ENCODE measurements around the gene ZFP1.

ZFP1 gene

GRCh38 chr16:75193730-75194444 is 45.6 kb downstream of the ZFP1 start:
- no peak for DNase-seq (ENCODE audit: low read depth)
- no peak for TF ChIP-seq CTCF (IDR thresholded peaks at IDR 0.05; ENCODE audit: low read depth, low read length, missing control alignments)
- H3K4me3 ChIP-seq (ENCODE audit: low read depth, low read length) = no peak overlapping the region
- in situ Hi-C loops (cut with HindIII; ENCODE audit: low sequenced_read_pairs) = no loop called here

- no peak for DNase-seq (ENCODE audit: low read depth)
- no peak overlapping the region for H3K4me3 ChIP-seq (ENCODE audit: low read depth, low read length)
- no peak for TF ChIP-seq CTCF (IDR thresholded peaks at IDR 0.05; ENCODE audit: low read depth, low read length, missing control alignments)
- in situ Hi-C loops (cut with HindIII; ENCODE audit: low sequenced_read_pairs) = loop anchor here (5.0 kb wide), 1 partner anchor 41 kb away; no protein-coding TSS in a partner anchor
These were observed 47.8 kb downstream of the ZFP1 start for GRCh38 chr16:75195811-75196790.

GRCh38 chr16:75196836-75197235 is 48.5 kb downstream of the ZFP1 start:
- no peak overlapping the region for H3K4me3 ChIP-seq (ENCODE audit: low read depth, low read length)
- in situ Hi-C loops (cut with HindIII; ENCODE audit: low sequenced_read_pairs) = loop anchor here (5.0 kb wide), 1 partner anchor 40 kb away; no protein-coding TSS in a partner anchor
- no peak for DNase-seq (ENCODE audit: low read depth)
- TF ChIP-seq CTCF (IDR thresholded peaks at IDR 0.05; ENCODE audit: low read depth, low read length, missing control alignments) = no peak

GRCh38 chr16:75197522-75198134 is 49.3 kb downstream of the ZFP1 start:
- no peak overlapping the region for H3K4me3 ChIP-seq (ENCODE audit: low read depth, low read length)
- no peak for TF ChIP-seq CTCF (IDR thresholded peaks at IDR 0.05; ENCODE audit: low read depth, low read length, missing control alignments)
- in situ Hi-C loops (cut with HindIII; ENCODE audit: low sequenced_read_pairs) = loop anchor here (5.0 kb wide), 1 partner anchor 40 kb away; no protein-coding TSS in a partner anchor
- no peak for DNase-seq (ENCODE audit: low read depth)

- TF ChIP-seq CTCF (IDR thresholded peaks at IDR 0.05; ENCODE audit: low read depth, low read length, missing control alignments) = no peak
- no peak for DNase-seq (ENCODE audit: low read depth)
- no peak overlapping the region for H3K4me3 ChIP-seq (ENCODE audit: low read depth, low read length)
- in situ Hi-C loops (cut with HindIII; ENCODE audit: low sequenced_read_pairs) = loop anchor here (5.0 kb wide), 1 partner anchor 39 kb away; no protein-coding TSS in a partner anchor
These were observed 49.8 kb downstream of the ZFP1 start for GRCh38 chr16:75198135-75198600.

- in situ Hi-C loops (cut with HindIII; ENCODE audit: low sequenced_read_pairs) = no loop called here
- H3K4me3 ChIP-seq (ENCODE audit: low read depth, low read length) = no peak overlapping the region
- DNase-seq (ENCODE audit: low read depth) = no peak
- no peak for TF ChIP-seq CTCF (IDR thresholded peaks at IDR 0.05; ENCODE audit: low read depth, low read length, missing control alignments)
These were observed 53.8 kb downstream of the ZFP1 start for GRCh38 chr16:75202069-75202590.

All from astrocyte of the cerebellum (primary cell).